ELF-1 (cell line): ENCODE measurements around the gene C1QTNF1.

Source experiments
- DNase-seq: peaks from one replicate; pipeline ENCODE4 v3.0.0-alpha.2; 2016; ENCODE audit warnings: low read depth, low spot score

C1QTNF1 gene

GRCh38 chr17:79023886-79024771 lies at the start of gene C1QTNF1:
Gene C1QTNF1, plus strand, starts transcription at chr17:79024169. Its CDS starts 19,800 bp downstream, at chr17:79043969.
- peak; percentile 70 for DNase-seq

DNA sequence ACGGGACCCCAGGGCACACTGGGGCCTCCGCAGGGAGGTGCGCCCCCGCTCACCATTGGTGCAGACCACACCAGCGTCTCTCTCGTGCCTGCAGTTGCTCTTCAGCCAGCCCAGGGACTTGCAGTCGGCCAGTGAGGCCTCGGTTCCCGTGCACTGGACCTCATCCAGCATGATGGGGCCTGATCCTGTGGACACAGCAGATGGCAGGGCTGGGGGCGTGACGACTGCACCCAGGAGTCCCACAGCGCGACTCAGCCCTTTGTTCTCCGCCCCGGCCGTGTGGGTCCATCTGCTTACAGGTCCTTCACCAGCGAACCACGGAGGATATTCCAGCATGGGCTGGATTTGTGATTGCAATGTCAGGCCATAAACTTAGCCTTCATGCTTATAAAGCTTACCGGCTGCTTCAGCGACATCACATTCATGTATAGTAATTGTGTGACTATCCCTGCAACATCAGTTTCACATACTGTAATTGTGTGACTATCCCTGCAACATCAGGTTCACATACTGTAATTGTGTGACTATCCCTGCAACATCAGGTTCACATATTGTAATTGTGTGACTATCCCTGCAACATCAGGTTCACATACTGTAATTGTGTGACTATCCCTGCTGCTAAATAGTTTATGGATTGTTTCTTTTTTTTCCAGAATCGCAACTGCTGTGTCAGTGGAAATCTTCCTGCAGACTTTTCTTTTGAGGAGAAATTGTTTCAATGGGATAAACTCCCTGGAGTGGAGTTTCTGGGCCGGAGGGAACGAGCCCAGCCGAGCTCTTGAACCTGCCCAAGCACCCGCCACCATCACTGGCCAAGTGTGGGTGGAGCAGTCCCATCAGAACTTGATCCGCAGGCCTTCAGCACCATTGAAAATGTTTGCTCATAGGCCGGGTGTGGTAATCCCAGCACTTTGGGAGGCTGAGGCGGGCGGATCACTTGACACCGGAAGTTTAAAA lies 49.1 kb upstream of the C1QTNF1 start:
- peak; percentile 59 for DNase-seq

GRCh38 chr17:78976907-78977680 lies 46.9 kb upstream of the C1QTNF1 start:
- DNase-seq = no peak

DNA sequence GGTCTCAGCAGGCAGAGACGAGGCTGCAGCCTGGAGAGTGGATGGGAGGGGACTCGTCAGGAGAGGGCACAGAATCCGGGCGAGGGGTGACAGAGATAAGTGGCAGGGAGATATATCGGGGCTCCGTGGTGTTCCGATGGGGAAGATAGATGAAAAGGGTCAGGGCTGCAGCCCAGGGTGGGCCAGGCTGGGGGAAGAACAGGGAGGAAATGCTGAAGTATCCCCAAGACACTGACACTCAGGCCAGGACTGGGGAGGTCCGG lies 46.4 kb upstream of the C1QTNF1 start:
- no peak for DNase-seq

GRCh38 chr17:78977997-78978973 lies 45.7 kb upstream of the C1QTNF1 start:
- no peak for DNase-seq

- peak; percentile 77 for DNase-seq
Observed at GRCh38 chr17:78979780-78980623, 44.0 kb upstream of the C1QTNF1 start, which contains the start of gene LGALS3BP. Gene LGALS3BP, minus strand, starts transcription at chr17:78979923. Its CDS starts 2,732 bp downstream, at chr17:78977191.

DNA sequence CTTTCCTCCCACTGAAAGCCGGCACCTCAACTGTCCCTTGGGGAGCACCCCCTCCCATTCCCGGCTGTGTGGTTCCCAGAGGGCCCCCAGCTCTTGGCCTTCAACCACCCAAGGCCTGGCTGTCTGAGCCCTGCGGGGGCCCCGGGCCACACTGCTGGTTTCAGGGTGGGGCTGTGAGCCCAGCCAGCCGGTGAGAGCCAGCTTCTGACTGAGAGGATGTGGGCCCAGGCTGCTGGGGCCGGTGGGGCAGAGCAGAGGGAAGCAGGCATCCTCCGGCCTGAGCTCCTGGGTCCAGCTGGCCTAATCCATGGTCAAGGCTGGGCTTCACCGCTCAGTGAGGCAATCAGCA lies 43.4 kb upstream of the C1QTNF1 start:
- DNase-seq = no peak

DNA sequence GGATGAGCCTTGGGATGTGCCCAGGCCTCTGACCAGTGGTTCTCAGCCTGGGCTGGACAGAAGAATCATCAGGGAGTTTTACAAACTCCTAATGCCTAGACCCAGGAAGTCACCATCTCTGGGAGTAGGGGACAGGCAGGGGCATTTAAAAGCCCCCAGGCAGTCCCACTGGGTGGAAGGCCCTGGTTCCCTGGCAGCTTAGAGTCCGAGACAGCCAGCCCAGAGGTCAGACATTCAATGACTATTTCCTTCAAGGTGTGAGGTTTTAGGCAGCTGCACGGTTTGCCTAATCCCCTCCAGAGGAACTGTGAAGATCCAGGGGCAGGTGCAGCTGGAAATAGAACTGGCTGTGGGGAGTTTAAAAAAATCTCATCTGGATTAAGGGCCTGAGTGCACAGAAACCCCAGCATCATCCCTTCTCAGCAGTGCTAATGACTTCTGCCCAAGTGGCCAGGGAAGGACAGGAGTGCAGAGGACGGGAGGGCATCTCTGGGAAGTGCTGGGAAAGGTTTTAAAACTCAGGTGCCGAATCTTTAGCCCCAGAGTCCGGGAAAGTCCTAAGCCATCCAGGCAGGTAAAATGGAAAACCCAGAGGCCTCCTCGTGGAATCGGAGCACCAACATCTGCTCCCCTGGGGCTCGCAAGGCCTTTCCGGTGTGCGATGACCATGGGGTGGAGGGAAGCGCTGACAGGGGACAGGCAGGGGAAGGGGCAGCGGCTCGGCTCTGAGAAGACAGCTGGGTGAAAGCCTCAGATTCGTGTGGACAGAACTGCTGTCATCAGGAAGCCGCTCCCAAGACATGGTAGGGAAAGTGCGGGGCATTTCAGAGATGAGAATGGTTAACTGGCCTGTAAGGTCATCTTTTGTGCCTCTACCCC lies 42.7 kb upstream of the C1QTNF1 start:
- no peak for DNase-seq

GRCh38 chr17:78985395-78985794 lies 38.6 kb upstream of the C1QTNF1 start:
- no peak for DNase-seq

DNA sequence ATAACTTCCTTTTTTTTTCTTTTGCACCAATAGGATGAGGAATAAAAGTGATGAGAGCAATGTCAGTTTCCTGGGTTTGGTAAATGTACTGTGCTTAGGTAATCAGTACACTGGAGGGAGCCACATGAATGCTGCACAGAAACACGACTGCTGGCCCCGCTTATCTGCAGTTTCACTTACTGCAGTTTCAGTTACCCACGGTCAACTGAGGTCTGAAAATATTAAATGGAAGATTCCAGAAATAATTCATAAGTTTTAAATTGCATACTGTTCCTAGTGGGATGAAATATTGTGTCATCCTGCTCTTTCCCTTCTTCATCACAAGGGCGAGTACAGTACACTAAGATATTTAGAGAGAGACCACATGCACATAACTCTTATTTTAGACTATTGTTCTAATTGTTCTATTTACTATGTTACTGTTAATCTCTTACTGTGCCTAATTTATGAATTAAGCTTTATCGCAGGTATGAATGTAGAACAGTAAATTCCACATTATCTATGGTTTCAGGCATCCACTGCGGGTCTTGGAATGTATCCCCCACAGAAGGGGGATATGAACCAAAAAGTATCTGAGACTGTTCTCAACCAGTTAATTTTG lies 37.8 kb upstream of the C1QTNF1 start:
- no peak for DNase-seq

- DNase-seq = no peak
Observed at GRCh38 chr17:78986649-78987328, 37.2 kb upstream of the C1QTNF1 start.

- DNase-seq = no peak
Observed at GRCh38 chr17:78988152-78988551, 35.8 kb upstream of the C1QTNF1 start.

DNA sequence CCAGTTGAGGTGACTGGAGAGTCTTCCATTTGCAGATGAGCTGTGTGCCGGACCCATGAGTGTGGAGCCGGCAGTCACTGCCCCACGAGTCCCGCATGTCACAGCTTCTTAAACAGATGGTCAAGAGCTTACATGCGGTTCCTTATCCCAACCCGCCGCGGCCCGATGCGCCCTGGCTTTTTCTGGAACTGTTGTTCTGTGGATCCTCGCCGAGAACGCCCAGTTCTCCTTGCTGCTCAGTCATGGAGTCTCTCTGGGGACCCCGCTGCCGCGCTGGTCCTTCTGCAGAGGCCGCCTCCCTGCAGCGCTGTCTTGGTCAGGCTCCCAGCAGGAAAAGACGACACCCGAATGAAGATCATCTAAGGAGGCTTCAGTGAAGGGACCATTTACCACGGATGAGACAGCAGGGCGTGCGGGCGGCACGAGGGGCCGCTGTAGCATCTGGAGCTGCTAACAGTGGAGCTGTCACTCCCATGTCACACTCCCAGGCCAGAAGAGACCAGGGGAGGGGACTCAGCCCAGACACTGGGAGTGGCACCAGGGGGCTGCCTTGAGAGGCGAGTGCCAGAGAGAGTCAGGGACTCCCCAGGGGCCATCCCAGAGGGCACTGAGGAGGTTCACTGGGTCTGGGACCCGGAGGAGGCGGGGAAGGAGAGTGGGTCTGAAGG lies 33.5 kb upstream of the C1QTNF1 start:
- no peak for DNase-seq

DNA sequence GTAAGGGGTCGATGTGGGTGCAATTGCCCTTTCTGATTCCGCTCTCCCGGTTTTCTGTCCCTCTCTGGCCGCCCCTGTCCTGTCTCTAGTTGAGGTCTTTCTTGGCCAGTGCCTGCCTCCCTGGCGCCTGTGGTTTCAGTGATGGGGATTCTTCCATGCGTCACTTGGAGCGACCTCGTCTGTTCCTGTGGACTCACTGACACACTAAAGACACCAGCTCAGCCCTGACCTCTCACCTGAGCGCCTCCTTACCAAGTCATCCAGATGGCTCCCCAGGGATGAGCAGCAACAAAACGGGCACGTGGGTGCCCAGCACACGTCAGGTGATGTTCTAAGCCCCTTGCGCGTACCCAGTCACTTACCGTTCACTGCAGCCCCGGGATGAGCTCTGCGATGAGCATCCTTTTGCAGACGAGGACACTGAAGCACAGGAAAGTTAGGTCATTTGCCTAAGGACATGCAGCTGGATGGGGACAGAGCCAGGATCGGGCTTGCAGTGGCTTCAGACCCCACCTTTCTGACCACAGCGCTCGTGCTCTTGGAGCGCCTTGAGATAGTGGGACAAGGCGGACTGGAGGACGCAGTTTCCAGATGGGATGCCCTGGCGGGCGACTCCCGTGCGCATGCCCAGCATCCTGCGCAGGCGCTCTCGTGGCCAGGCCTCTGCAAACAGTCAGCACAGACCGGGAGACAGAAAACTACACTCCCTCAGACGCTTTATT lies 32.8 kb upstream of the C1QTNF1 start:
- DNase-seq = no peak

- DNase-seq = no peak
Observed at GRCh38 chr17:78991906-78992532, 31.9 kb upstream of the C1QTNF1 start.
